Measurements from ENCODE around the gene ACTR3C. TPM values are rescaled to one million over a fixed set of nuclear protein-coding genes. Genes with fewer than 3 reads are reported as not detected.

Gene ACTR3C
- polyA plus RNA-seq, 4 donors = 6.0 to 12.3 (median 8.7) TPM

DNA sequence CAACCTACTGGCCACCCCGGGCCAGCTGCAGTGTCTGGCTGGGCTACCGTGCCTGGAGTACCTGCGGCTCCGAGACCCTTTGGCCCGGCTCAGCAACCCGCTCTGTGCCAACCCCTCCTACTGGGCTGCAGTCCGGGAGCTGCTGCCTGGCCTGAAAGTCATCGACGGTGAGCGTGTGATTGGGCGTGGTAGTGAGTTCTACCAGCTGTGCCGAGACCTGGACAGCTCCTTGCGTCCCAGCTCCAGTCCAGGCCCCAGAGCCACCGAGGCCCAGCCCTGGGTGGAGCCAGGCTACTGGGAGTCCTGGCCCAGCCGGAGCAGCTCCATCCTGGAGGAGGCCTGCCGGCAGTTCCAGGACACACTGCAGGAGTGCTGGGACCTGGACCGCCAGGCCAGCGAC lies 13.8 kb upstream of the ACTR3C start:
- no peak for DNase-seq (ENCODE audit: low read depth in 4 of 4, low spot score in 3 of 4)

GRCh38 chr7:150336746-150337145 lies 13.4 kb upstream of the ACTR3C start:
- no peak for DNase-seq (ENCODE audit: low read depth in 4 of 4, low spot score in 3 of 4)

GRCh38 chr7:150335774-150336112 lies 12.4 kb upstream of the ACTR3C start:
- no peak for DNase-seq (ENCODE audit: low read depth in 4 of 4, low spot score in 3 of 4)

DNA sequence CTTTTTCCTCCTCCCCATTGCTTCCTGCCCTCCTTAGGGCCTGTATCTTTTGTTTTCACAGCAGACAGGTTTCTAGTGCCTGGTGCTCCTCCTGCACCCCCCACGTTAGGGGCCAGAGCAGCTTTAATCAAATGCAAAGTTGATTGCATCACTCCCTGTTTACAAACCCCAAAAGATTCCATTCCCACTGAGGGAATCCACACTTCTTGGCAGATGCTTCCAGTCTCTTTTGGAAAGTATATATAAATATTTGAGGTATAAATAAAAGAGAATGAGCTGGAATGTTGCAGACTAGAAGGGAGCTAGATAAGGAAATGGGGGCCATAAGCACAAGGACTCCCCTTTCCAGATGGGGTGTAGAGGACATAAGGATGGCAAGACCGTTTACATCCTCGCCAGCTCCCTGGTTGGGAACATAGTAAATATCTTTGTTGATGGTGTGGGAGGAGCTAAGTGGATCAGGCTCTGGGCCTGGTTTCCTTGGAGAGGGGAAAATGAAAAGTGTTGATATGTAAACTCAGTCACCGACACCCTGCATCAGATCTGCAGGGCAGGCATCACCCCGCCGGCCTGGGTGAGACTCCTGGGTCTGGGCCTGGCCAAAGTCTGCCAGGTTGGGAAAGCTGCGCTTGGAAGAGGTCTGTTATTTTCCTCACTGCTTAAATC lies 11.9 kb upstream of the ACTR3C start:
- DNase-seq (ENCODE audit: low read depth in 4 of 4, low spot score in 3 of 4) = no peak

DNA sequence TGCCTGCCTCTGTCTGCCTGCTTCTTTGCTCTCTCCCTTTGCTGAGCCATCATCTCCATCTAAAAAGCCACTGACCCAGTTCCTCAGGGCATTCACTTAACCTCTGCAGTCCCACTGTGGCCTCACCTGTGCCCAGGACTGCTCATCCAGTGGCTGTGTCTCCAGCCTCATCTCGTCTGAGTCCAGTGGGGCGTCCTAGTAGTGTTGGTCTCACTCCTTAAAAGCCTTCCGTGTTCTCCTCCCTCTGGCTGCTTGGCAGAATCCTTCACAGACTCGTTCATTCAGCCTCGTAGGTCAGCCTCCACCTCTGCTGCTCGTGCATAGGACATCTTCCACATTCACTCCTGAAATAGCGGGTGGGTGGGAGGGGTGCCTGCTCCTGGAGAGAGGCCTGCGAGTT lies 10.8 kb upstream of the ACTR3C start:
- DNase-seq (ENCODE audit: low read depth in 4 of 4, low spot score in 3 of 4) = no peak

DNA sequence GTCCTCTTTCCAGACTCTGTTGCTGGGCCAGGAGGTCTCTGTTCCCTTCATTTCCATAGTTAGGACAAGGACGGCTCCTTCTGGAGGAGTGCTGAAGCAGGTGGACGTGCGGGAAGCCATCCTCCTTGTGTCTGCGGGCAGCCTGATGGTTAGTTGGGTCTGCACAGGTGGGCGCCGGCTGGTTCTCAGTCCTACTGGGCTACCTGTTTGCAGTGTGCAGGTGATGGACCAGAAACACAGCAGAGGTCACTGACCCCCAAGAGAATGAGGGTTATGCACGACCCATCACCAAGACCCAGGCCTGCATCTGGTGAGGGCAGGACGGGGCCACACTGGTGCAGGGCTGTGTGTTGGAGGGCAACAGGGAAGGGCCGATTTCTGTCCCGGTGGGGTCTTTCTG lies 10.3 kb upstream of the ACTR3C start:
- DNase-seq (ENCODE audit: low read depth in 4 of 4, low spot score in 3 of 4) = no peak

- DNase-seq (ENCODE audit: low read depth in 4 of 4, low spot score in 3 of 4) = no peak
These were observed 9.7 kb upstream of the ACTR3C start for GRCh38 chr7:150332852-150333635.

DNA sequence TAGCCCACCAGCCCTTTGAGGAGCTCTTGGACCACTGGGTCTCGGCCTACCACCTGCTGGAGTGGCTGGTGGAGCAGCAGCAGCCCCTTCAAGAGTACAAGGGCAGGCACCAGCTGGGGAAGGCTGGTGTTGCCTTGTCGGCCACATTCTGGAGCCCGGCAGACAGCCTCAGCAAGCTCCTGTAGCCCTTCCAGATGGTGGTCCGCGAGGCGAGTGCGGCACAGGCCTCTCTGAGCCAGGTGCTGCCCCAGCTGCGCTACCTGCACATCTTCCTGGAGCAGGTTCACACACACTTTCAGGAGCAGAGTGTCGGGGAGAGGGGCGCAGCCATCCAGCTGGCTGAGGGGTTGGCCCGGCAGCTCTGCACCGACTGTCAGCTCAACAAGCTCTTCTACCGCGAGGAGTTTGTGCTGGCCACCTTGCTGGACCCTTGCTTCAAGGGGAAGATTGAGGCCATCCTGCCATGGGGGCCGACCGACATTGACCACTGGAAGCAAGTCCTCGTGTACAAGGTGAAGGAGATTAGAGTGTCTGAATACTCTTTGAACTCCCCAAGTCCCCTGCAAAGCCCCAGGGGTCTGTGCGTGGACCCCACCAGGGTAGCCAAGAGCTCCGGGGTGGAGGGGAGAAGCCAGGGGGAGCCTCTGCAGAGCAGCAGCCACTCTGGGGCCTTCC lies 7.0 kb upstream of the ACTR3C start:
- DNase-seq (ENCODE audit: low read depth in 4 of 4, low spot score in 3 of 4) = no peak

DNA sequence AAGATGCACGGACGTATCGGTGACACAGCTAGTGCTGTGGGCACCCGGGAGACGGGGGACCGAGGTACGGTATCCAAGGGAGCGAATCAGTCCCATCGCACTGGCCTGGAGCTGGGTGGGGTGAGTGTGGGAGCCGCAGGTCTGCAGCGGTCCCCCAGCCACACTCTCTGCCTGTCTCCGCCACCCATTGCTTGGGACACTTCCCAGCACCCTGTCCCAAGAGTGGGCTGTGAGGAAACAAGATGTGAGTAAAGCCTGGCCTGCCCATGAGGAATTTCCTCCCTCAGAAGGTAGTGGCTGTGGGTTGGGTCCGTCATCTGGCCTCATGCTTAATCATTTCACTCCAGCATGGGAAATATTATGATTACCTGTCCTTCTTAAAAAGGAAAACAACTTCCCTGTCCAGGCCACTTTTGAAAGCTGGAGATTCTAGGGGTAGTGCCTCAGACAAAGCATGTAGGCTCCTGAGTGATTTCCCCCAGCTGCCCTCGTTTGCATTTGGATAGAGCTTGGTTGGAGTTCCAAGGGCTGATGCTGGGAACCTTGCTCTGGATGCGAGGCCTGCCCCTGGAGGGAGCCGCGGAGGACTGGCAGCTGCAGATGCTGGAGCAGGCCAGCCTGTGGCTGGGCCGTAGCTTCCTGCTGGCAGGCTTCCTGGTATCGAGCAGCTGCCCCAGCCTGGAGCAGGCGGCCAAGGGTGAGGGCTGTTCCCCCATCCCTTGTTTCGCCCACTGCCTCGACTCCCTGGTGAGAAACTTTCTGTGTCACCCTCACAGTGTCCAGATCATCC lies 6.2 kb upstream of the ACTR3C start:
- DNase-seq (ENCODE audit: low read depth in 4 of 4, low spot score in 3 of 4) = no peak

- no peak for DNase-seq (ENCODE audit: low read depth in 4 of 4, low spot score in 3 of 4)
These were observed 4.0 kb upstream of the ACTR3C start for GRCh38 chr7:150327308-150327707.

DNA sequence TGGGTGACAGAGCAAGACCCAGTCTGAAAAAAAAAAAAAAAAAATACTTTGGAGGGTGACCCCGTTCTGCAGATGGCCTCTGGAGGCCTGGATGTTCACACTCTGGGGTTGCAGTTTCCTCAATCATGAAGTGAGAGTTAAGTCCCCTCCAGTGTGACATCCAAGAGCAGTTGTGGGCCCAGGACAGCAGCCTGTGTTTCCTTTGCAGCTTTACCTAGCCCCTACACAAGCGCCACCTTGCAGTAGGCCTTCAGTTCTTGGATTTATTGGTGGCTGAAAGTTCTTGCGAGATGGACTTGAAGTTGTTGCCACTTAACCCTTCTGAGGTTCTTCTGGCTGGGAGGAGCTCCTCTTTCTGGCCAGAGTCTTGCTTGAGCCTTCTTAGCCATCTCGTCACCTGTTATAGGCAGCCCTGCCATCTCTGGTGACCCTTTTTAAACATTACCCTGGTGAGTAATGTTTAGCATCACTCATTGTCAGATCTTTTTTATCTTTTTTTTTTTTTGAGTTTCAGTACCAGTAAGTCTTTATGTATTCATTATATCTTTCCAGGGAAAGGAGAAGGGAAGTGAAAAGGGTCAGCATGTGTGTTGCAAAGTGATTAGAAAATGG lies 3.4 kb upstream of the ACTR3C start:
- no peak for DNase-seq (ENCODE audit: low read depth in 4 of 4, low spot score in 3 of 4)

DNA sequence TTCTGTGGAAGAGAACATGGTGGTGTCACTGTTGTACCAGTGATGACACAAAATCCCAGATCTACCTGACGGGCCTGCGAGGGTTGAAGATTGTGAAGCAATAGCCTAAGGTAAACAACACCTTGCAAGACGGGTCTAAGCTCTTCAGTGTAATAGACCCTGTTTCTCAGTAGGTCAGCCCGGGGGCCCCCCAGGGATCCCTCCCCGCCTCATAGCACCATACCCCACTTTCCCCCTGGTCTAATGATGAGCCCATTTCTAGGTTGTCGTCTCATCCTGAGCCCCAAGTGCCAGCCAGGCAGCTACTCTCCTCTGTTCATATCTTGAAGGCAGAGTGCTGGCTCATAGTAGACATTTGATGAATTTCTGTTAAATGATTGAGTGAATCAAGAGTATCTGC lies 2.6 kb upstream of the ACTR3C start:
- DNase-seq (ENCODE audit: low read depth in 4 of 4, low spot score in 3 of 4) = no peak

- DNase-seq (ENCODE audit: low read depth in 4 of 4, low spot score in 3 of 4) = no peak
These were observed 1.8 kb upstream of the ACTR3C start for GRCh38 chr7:150325110-150325611.

- no peak for DNase-seq (ENCODE audit: low read depth in 4 of 4, low spot score in 3 of 4)
These were observed 1.1 kb upstream of the ACTR3C start for GRCh38 chr7:150324373-150324961.

DNA sequence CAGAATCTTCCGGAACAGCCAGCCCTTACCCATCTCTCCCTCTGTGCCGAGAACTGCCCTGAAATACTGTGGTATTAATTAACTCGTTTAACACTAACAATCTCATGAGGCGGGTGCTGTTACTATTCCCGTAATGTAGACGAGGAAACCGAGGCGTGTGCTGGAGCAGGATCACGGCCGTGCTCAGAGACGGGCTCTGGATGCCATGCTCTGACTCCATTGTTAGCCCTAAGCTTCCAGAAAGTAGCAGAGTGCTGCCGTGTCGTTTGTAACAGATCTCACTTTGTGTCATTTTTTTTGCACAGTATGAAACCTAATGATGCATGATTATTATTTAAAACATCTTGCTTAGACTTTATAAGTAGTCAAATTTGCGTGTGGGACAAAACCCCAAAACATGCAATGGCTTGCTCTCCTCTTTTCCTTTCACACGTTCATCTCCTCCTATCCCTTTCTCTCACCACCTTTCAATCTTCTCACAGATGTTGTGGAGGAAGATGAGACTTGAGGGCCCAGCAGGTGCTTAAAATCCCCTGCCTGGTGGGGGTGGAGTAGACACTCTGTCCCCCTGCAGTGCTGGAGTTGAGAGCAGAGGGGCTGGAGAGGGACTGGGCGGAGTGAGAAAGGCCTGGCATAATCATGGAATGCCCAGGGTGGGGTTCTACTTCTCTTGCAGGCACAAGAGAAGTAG lies 482 bp upstream of the ACTR3C start:
- no peak for DNase-seq (ENCODE audit: low read depth in 4 of 4, low spot score in 3 of 4)

GRCh38 chr7:150322114-150322832 lies 1.1 kb downstream of the ACTR3C start:
- DNase-seq (ENCODE audit: low read depth in 4 of 4, low spot score in 3 of 4) = no peak

GRCh38 chr7:150321788-150322113 lies 1.6 kb downstream of the ACTR3C start:
- DNase-seq (ENCODE audit: low read depth in 4 of 4, low spot score in 3 of 4) = no peak

DNA sequence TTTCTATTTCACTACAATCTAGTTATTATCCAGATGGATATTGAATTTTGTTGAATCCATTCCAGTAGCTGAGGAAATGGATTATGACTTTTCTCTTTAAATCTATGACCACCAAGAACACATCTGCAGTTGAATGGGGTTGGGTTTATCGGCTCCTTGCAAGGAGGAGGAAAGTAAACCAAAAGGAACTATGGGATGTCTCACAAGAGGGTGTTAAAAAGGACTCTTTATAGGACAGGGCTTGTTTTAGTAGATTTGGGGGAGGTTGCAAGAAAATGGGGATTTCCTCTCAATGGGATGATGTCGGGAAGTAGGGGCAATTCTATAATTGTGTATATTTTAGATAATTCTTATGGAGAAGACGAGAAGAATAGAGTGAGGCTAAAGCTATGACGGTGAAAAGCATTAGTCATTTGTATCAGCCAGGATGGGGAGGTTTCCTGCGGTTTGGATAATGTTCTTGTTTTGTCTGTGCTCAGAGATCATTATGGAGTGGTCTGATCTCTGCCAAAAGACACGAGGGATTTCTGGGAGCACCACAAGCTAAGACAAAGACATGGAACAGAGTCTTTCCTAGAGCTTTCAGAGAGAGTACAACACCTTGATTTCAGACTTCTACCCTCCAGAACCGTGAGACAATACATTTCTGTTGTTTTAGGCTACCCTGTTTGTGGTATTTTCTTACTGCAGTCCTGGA lies 5.4 kb downstream of the ACTR3C start:
- no peak for DNase-seq (ENCODE audit: low read depth in 4 of 4, low spot score in 3 of 4)
